Nephron progenitor cell (in vitro differentiated cells): ENCODE results near the gene RNF208.

Experiments used
- DNase-seq: peaks from one replicate; pipeline ENCODE4 v3.0.0; 2021
- H3K27ac Mint-ChIP-seq: 2 replicates; pipeline ENCODE4 v1.8.0; 2021; ENCODE audit warnings: mild to moderate bottlenecking, moderate library complexity, mixed read lengths
- H3K27me3 Mint-ChIP-seq: 2 replicates; pipeline ENCODE4 v1.8.0; 2021; ENCODE audit warnings: mild to moderate bottlenecking, low read depth, mixed read lengths; ENCODE audit not compliant: poor library complexity
- H3K36me3 Mint-ChIP-seq: 2 replicates; pipeline ENCODE4 v1.8.0; 2021; ENCODE audit warnings: low read depth, mixed read lengths
- H3K4me1 Mint-ChIP-seq: 2 replicates; pipeline ENCODE4 v1.8.0; 2021; ENCODE audit warnings: mixed read lengths
- H3K4me3 Mint-ChIP-seq: 2 replicates; pipeline ENCODE4 v1.8.0; 2021; ENCODE audit warnings: mild to moderate bottlenecking, moderate library complexity, mixed read lengths
- H3K9me3 Mint-ChIP-seq: 2 replicates; pipeline ENCODE4 v1.8.0; 2021; ENCODE audit warnings: mild to moderate bottlenecking, moderate library complexity, mixed read lengths
- TF ChIP-seq, protein P1 (sequence below): fragments of 200-600 bp; sonication (generic); IDR thresholded peaks from 2 replicates; pipeline ENCODE4 v1.5.0; 2021; ENCODE audit warnings: antibody characterized with exemption

Gene RNF208

GRCh38 chr9:137175345-137175961, 46.6 kb downstream of the RNF208 start:
- no peak for DNase-seq
- peaks cover 63% of the 10 kb centered on the region for H3K27me3 Mint-ChIP-seq
- H3K4me3 Mint-ChIP-seq: no peak overlapping the region
- no peaks in the 10 kb centered on the region for H3K4me1 Mint-ChIP-seq
- H3K36me3 Mint-ChIP-seq: peaks cover 6% of the 10 kb centered on the region
- no peaks in the 10 kb centered on the region for H3K9me3 Mint-ChIP-seq
- H3K27ac Mint-ChIP-seq: no peak overlapping the region
- TF ChIP-seq, protein P1, sequence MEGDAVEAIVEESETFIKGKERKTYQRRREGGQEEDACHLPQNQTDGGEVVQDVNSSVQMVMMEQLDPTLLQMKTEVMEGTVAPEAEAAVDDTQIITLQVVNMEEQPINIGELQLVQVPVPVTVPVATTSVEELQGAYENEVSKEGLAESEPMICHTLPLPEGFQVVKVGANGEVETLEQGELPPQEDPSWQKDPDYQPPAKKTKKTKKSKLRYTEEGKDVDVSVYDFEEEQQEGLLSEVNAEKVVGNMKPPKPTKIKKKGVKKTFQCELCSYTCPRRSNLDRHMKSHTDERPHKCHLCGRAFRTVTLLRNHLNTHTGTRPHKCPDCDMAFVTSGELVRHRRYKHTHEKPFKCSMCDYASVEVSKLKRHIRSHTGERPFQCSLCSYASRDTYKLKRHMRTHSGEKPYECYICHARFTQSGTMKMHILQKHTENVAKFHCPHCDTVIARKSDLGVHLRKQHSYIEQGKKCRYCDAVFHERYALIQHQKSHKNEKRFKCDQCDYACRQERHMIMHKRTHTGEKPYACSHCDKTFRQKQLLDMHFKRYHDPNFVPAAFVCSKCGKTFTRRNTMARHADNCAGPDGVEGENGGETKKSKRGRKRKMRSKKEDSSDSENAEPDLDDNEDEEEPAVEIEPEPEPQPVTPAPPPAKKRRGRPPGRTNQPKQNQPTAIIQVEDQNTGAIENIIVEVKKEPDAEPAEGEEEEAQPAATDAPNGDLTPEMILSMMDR: no peak

DNA sequence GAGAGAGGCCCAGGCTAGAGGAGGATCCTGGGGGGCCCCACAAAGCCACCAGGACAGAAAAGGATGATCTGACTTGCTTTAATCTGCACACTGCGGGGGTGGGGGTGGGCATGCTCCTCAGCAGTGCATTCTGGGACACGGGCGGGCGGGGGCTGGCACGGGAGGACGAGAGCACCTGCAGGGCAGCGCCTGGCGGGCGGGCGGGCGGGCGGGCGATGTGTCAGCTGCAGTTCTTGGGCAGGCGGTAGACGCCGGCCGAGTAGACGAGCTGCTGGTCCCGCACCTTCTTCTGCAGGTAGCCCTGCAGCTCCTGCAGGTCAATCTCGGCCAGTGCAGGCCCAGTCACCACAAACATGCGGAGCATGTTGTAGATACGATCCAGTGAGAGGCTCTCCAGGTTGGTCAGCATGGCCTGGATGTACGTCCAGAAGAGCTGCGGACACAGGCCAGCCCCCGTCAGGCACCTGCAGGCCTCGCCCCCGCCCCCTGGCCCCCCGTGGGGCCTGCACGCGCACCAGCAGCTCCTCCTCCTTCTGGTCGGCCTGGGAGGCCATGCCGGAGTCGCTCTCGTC, 47.2 kb downstream of the RNF208 start:
- TF ChIP-seq, protein P1: no peak
- Mint-ChIP-seq H3K27ac (no peak overlapping the region), H3K4me3 (no peak overlapping the region), H3K9me3 (no peaks in the 10 kb centered on the region), H3K36me3 (peaks cover 6% of the 10 kb centered on the region), H3K4me1 (no peaks in the 10 kb centered on the region), H3K27me3 (peaks cover 69% of the 10 kb centered on the region)
- DNase-seq: no peak

DNA sequence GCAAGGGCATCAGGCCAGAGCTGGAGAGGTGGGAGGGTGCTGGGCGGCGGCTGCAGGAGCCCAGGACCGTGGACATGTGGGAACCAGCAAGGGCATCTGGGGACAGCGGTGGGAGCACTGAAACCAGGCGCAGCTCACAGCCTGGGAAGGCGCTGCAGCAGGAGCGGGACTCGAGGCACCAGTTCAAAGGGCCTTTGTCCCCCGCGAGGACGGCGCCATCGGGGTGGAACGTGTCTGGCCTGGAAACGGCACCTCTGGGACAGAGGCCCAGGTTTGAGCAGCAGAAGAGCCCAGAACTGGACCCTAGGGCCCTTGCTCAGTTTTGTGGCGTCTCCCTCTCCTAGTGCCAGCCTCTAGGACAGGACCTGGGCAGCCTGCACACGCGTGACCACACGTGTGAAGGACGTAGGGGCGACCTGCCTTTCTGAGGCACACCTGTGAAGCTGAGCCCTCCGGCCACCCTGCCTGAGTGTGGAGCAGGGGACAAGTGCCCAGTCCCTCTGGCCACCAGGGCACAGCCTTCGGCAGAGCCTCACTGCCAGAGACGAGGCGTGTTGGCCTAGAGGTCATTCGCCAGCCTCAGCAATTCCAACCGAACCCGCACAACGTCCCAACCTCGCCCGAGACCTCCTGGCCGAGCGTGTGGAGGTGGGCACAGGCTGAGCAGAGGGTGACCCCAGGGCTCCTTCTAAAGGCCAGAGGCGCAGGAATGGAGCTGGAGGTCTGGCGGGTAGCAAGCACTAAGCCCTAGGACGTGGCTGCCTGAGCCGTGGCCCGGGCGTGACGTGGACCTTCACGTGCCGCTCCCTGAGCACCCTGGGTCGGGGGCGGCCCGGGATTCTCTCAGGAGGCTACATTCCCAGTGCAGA, 48.0 kb downstream of the RNF208 start:
- TF ChIP-seq, protein P1: no peak
- no peak for DNase-seq
- Mint-ChIP-seq H3K4me3 (no peak overlapping the region), H3K36me3 (peaks cover 6% of the 10 kb centered on the region), H3K9me3 (no peaks in the 10 kb centered on the region), H3K4me1 (no peaks in the 10 kb centered on the region), H3K27ac (no peak overlapping the region), H3K27me3 (peaks cover 73% of the 10 kb centered on the region)

GRCh38 chr9:137172901-137173795, 48.9 kb downstream of the RNF208 start:
- no peak overlapping the region for H3K27ac Mint-ChIP-seq
- H3K9me3 Mint-ChIP-seq: no peaks in the 10 kb centered on the region
- H3K27me3 Mint-ChIP-seq: peaks cover 79% of the 10 kb centered on the region
- H3K4me1 Mint-ChIP-seq: no peaks in the 10 kb centered on the region
- no peak for DNase-seq
- H3K36me3 Mint-ChIP-seq: peaks cover 6% of the 10 kb centered on the region
- no peak overlapping the region for H3K4me3 Mint-ChIP-seq
- TF ChIP-seq, protein P1: no peak

DNA sequence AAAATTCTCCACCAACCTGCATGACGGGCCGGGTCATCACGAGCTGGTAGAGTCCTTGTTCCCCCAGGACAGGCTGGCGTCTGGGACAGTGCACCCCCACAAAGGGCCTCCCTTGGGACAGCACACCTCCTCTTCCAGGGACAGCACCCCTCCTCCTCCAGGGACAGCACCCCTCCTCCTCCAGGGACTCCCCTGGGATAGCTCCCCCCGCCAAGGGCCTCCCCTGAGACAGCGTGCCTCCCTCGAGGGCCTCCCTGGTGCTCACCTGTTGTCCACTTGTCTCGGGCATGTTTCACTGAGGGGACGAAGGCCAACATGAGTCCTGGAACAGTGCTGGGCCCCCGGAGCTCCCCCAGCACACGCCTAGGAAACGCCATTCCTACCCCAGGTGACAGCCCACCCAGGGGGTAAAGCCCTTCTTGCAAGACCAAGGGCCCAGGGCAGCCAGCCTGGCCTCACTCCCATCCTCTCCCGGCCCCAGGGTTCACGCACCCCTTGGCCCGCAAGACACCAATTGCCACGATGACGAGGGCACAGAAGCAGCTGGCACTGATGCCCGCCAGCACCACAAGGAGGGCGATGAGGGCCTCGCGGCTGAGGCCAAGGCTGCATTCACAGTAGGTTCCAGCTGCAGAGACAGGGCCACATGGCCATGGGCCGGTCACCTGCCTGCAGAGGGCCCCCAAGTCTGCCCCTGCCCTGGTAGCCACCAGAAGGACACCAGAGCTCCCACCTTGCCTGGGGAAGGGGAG, 50.7 kb downstream of the RNF208 start:
- no peaks in the 10 kb centered on the region for H3K36me3 Mint-ChIP-seq
- no peaks in the 10 kb centered on the region for H3K4me1 Mint-ChIP-seq
- H3K27me3 Mint-ChIP-seq: peaks cover 91% of the 10 kb centered on the region
- TF ChIP-seq, protein P1: no peak
- no peak overlapping the region for H3K27ac Mint-ChIP-seq
- DNase-seq: no peak
- H3K9me3 Mint-ChIP-seq: no peaks in the 10 kb centered on the region
- H3K4me3 Mint-ChIP-seq: no peak overlapping the region
